HEK293 (cell line): ENCODE measurements around the gene CHID1.

Source experiments
- KLF16 ChIP-seq: fragments of 450-650 bp; formaldehyde crosslinking; IDR thresholded peaks from 2 replicates; pipeline ENCODE4 v1.5.1; 2017; ENCODE audit warnings: missing biosample characterization, missing genetic modification characterization
- MYNN ChIP-seq: fragments of 450-650 bp; formaldehyde crosslinking; IDR thresholded peaks from 2 replicates; pipeline ENCODE4 v1.5.1; 2016; ENCODE audit warnings: missing biosample characterization, missing genetic modification characterization, borderline replicate concordance
- ZNF26 ChIP-seq: fragments of 450-650 bp; formaldehyde crosslinking; IDR thresholded peaks from 2 replicates; pipeline ENCODE4 v1.5.1; 2016; ENCODE audit warnings: missing biosample characterization, missing genetic modification characterization
- ZNF274 ChIP-seq, 2 experiments: fragments of 200-500 bp in 1 of 2; fragments of 450-650 bp in 1 of 2; sonication (Bioruptor generic) in 1 of 2; formaldehyde crosslinking in 1 of 2; IDR thresholded peaks; 2 replicates each; pipeline versions ENCODE4 v1.5.1 to v1.6.1; 2014 to 2016; ENCODE audit warnings: borderline replicate concordance in 1 of 2, inconsistent platforms in 1 of 2, low read length in 1 of 2, missing biosample characterization in 1 of 2, missing genetic modification characterization in 1 of 2
- ZNF391 ChIP-seq: fragments of 450-650 bp; formaldehyde crosslinking; IDR thresholded peaks from 2 replicates; pipeline ENCODE4 v1.5.1; 2016; ENCODE audit warnings: low read depth, missing biosample characterization, missing genetic modification characterization, borderline replicate concordance
- TF ChIP-seq, protein P1 (sequence below): fragments of 450-650 bp; formaldehyde crosslinking; IDR thresholded peaks from 2 replicates; pipeline ENCODE4 v1.5.1; 2016; ENCODE audit warnings: missing biosample characterization, missing genetic modification characterization
- TF ChIP-seq, protein P2 (sequence below): fragments of 450-650 bp; formaldehyde crosslinking; conservative IDR thresholded peaks from 2 replicates; pipeline ENCODE4 v1.5.1; 2016; ENCODE audit warnings: low read depth, missing biosample characterization, missing genetic modification characterization

GRCh38 chr11:820655-821511 lies 89.7 kb downstream of the CHID1 start:
- TF ChIP-seq, protein P1, sequence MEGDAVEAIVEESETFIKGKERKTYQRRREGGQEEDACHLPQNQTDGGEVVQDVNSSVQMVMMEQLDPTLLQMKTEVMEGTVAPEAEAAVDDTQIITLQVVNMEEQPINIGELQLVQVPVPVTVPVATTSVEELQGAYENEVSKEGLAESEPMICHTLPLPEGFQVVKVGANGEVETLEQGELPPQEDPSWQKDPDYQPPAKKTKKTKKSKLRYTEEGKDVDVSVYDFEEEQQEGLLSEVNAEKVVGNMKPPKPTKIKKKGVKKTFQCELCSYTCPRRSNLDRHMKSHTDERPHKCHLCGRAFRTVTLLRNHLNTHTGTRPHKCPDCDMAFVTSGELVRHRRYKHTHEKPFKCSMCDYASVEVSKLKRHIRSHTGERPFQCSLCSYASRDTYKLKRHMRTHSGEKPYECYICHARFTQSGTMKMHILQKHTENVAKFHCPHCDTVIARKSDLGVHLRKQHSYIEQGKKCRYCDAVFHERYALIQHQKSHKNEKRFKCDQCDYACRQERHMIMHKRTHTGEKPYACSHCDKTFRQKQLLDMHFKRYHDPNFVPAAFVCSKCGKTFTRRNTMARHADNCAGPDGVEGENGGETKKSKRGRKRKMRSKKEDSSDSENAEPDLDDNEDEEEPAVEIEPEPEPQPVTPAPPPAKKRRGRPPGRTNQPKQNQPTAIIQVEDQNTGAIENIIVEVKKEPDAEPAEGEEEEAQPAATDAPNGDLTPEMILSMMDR (tag by site-specific recombination): no peak
- TF ChIP-seq KLF16 (tag by site-specific recombination) (no peak), ZNF26 (tag by site-specific recombination) (no peak), ZNF274 (IDR thresholded peaks at IDR 0.05; ENCODE audit: low read length) (no peak), ZNF274 (tag by site-specific recombination; IDR thresholded peaks at IDR 0.05; ENCODE audit: borderline replicate concordance) (no peak), ZNF391 (tag by site-specific recombination) (no peak), MYNN (tag by site-specific recombination) (no peak)
- TF ChIP-seq, protein P2, sequence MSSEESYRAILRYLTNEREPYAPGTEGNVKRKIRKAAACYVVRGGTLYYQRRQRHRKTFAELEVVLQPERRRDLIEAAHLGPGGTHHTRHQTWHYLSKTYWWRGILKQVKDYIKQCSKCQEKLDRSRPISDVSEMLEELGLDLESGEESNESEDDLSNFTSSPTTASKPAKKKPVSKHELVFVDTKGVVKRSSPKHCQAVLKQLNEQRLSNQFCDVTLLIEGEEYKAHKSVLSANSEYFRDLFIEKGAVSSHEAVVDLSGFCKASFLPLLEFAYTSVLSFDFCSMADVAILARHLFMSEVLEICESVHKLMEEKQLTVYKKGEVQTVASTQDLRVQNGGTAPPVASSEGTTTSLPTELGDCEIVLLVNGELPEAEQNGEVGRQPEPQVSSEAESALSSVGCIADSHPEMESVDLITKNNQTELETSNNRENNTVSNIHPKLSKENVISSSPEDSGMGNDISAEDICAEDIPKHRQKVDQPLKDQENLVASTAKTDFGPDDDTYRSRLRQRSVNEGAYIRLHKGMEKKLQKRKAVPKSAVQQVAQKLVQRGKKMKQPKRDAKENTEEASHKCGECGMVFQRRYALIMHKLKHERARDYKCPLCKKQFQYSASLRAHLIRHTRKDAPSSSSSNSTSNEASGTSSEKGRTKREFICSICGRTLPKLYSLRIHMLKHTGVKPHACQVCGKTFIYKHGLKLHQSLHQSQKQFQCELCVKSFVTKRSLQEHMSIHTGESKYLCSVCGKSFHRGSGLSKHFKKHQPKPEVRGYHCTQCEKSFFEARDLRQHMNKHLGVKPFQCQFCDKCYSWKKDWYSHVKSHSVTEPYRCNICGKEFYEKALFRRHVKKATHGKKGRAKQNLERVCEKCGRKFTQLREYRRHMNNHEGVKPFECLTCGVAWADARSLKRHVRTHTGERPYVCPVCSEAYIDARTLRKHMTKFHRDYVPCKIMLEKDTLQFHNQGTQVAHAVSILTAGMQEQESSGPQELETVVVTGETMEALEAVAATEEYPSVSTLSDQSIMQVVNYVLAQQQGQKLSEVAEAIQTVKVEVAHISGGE: no peak
